ENCODE measurements around the gene SUPT6H.

DNA sequence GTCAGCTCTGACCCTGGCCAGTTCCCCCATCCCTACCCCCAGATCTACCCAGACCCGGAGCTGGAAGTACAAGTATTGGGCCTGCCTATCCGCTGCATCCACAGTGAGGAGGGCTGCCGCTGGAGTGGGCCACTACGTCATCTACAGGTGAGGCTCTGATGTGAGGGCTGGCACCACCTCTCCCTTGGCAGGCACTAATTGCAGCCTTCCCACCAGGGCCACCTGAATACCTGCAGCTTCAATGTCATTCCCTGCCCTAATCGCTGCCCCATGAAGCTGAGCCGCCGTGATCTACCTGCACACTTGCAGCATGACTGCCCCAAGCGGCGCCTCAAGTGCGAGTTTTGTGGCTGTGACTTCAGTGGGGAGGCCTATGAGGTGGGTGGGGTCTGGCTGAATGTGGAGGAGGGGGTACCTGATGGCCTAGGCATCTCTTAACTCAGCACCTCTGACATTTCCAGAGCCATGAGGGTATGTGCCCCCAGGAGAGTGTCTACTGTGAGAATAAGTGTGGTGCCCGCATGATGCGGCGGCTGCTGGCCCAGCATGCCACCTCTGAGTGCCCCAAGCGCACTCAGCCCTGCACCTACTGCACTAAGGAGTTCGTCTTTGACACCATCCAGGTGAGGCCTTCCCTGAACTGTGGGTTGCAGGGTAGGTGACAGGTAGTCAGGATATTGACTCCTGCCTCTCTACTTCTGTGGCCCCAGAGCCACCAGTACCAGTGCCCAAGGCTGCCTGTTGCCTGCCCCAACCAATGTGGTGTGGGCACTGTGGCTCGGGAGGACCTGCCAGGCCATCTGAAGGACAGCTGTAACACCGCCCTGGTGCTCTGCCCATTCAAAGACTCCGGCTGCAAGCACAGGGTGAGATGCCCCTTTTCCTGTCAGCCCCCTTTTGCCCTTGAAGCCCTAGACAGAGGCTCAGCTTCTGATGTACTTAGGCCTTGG lies 86.1 kb downstream of the SUPT6H start:
- no peak for TF ChIP-seq FIP1L1 (IDR thresholded peaks at IDR 0.05; ENCODE audit: low read depth, low read length, poor library complexity, severe bottlenecking)
- no peak for TF ChIP-seq ZFX (CRISPR knock-in tag; IDR thresholded peaks at IDR 0.05)
- no peak for TF ChIP-seq STAT5B (CRISPR knock-in tag; IDR thresholded peaks at IDR 0.05)
- TF ChIP-seq GABPA (tag; conservative IDR thresholded peaks at IDR 0.05; ENCODE audit: low read depth) = no peak
- TF ChIP-seq, protein P1, sequence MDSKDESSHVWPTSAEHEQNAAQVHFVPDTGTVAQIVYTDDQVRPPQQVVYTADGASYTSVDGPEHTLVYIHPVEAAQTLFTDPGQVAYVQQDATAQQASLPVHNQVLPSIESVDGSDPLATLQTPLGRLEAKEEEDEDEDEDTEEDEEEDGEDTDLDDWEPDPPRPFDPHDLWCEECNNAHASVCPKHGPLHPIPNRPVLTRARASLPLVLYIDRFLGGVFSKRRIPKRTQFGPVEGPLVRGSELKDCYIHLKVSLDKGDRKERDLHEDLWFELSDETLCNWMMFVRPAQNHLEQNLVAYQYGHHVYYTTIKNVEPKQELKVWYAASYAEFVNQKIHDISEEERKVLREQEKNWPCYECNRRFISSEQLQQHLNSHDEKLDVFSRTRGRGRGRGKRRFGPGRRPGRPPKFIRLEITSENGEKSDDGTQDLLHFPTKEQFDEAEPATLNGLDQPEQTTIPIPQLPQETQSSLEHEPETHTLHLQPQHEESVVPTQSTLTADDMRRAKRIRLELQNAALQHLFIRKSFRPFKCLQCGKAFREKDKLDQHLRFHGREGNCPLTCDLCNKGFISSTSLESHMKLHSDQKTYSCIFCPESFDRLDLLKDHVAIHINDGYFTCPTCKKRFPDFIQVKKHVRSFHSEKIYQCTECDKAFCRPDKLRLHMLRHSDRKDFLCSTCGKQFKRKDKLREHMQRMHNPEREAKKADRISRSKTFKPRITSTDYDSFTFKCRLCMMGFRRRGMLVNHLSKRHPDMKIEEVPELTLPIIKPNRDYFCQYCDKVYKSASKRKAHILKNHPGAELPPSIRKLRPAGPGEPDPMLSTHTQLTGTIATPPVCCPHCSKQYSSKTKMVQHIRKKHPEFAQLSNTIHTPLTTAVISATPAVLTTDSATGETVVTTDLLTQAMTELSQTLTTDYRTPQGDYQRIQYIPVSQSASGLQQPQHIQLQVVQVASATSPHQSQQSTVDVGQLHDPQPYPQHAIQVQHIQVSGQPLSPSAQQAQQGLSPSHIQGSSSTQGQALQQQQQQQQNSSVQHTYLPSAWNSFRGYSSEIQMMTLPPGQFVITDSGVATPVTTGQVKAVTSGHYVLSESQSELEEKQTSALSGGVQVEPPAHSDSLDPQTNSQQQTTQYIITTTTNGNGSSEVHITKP (IDR thresholded peaks at IDR 0.05; ENCODE audit: partially characterized antibody) = no peak
- TF ChIP-seq ZNF133 (CRISPR knock-in tag; IDR thresholded peaks at IDR 0.05) = no peak
- no peak for TF ChIP-seq BCL6 (CRISPR knock-in tag; IDR thresholded peaks at IDR 0.05)
- TF ChIP-seq, protein P2, sequence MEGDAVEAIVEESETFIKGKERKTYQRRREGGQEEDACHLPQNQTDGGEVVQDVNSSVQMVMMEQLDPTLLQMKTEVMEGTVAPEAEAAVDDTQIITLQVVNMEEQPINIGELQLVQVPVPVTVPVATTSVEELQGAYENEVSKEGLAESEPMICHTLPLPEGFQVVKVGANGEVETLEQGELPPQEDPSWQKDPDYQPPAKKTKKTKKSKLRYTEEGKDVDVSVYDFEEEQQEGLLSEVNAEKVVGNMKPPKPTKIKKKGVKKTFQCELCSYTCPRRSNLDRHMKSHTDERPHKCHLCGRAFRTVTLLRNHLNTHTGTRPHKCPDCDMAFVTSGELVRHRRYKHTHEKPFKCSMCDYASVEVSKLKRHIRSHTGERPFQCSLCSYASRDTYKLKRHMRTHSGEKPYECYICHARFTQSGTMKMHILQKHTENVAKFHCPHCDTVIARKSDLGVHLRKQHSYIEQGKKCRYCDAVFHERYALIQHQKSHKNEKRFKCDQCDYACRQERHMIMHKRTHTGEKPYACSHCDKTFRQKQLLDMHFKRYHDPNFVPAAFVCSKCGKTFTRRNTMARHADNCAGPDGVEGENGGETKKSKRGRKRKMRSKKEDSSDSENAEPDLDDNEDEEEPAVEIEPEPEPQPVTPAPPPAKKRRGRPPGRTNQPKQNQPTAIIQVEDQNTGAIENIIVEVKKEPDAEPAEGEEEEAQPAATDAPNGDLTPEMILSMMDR (IDR thresholded peaks at IDR 0.05 in 2 of 3, conservative IDR thresholded peaks at IDR 0.05 in 1 of 3; ENCODE audit: insufficient read depth in 2 of 3, low read depth in 1 of 3, low read length in 3 of 3) = no peak
- TF ChIP-seq SAFB2 (IDR thresholded peaks at IDR 0.05; ENCODE audit: borderline replicate concordance, low read depth, low read length, severe bottlenecking) = no peak
- TF ChIP-seq SP2 (IDR thresholded peaks at IDR 0.05; ENCODE audit: extremely low read depth, low read depth, low read length, poor library complexity, severe bottlenecking) = no peak

Measured in K562 (cell line).